SHP77 treated with DMSO at 0.1 percent for 48 hours (cell line): ENCODE data around the gene HIPK1.
"Not testable (repeated sequence)": the region's sequence is repeated elsewhere in the genome, so short reads cannot be mapped to it uniquely, and the experiment has no call there.

Experiments
- DNase-seq: peaks from one replicate; lab custom pipeline; 2025; lab: John Stamatoyannopoulos, UW

The HIPK1 gene

DNA sequence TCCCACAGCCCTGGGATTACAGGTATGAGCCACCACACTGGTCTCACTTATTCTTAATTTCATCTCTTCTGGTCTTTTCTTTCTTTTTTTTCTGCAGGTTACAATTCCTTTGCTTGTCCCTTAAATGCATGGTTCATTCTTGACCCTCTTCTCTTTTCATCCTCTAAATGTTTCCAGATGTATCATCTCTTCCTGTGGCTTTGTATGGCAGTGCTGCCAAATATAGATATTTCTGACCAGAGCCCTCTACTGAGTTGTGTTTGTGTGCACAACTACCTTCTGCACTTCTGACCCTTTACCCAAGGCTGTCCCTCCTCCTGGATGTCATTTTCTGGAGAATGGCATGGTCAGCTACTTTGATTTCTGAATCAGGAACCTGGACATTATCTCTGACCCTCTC lies 82.7 kb downstream of the HIPK1 start:
- DNase-seq, result no peak

DNA sequence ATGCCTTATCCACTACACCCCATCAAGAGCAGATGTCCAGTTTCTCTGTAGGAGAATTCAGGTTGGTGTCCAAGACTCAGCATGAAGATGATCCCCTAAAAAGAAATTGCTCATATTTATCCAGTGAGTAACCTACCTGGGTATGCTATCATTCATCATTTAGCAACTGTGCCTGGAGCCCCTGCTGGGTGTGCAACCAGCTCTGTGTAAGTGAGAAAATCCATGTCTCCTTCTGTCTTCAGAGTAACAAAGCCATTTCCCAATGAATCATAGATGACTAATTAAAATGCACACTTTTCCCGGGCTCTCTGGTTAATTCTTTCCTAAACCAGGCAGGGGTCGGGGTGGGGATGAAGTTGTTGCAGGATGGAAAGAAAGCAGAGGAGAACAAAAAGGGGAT lies 86.0 kb downstream of the HIPK1 start:
- no peak for DNase-seq

GRCh38 chr1:114019724-114020123 lies 90.6 kb downstream of the HIPK1 start:
- DNase-seq, result not testable (repeated sequence)

GRCh38 chr1:114021665-114022099 lies 92.6 kb downstream of the HIPK1 start:
- no peak for DNase-seq

GRCh38 chr1:114022877-114023276 lies 93.8 kb downstream of the HIPK1 start:
- no peak for DNase-seq

- no peak for DNase-seq
Measured at GRCh38 chr1:114023377-114023776, 94.3 kb downstream of the HIPK1 start.

- DNase-seq, result no peak
Measured at GRCh38 chr1:114024049-114024448, 94.9 kb downstream of the HIPK1 start.

- no peak for DNase-seq
Measured at GRCh38 chr1:114025609-114026401, 96.7 kb downstream of the HIPK1 start.

- no peak for DNase-seq
Measured at GRCh38 chr1:114026797-114027196, 97.7 kb downstream of the HIPK1 start.
